HepG2 (cell line): ENCODE results near the gene RSPH1. TPM values are rescaled to one million over a fixed set of nuclear protein-coding genes. Genes with fewer than 3 reads are reported as not detected.

Experiments
- ATAC-seq: fragments of 200-7000 bp; cut with Tn5 transposase; 3 replicates; pipeline ENCODE4 v1.9.1; 2020; ENCODE audit warnings: mild to moderate bottlenecking, moderate library complexity
- BruUV-seq: library from RNA; stranded (reverse); fragments of 400-500 nt; replicated peaks from 2 replicates; lab custom pipeline; 2021; lab: Mats Ljungman, UMichigan
- CTCF ChIA-PET: fragments of 300-600 bp; formaldehyde crosslinking; extraction: SDS; loops from one replicate; lab custom pipeline; 2021; ENCODE audit warnings: low total read pairs, inconsistent platforms, low intra/inter-chr PET ratio; lab: Yijun Ruan, JAX
- POLR2A ChIA-PET: fragments of 350-600 bp; sonication (Branson Sonifier 250); formaldehyde crosslinking; loops from one replicate; lab custom pipeline; 2020; ENCODE audit warnings: antibody characterized with exemption, inconsistent platforms; lab: Yijun Ruan, JAX
- DNase-seq: peaks from one replicate; pipeline ENCODE4 v3.0.0-alpha.2; 2015; ENCODE audit warnings: low spot score
- FAIRE-seq: peaks from 3 replicates; lab custom pipeline; 2011; peaks lifted over from hg19 to GRCh38; lab: Jason Lieb, UNC
- H2AFZ ChIP-seq: one replicate; pipeline ENCODE4 v1.6.1; 2011; ENCODE audit warnings: low read length, inconsistent platforms
- H3K27ac ChIP-seq: fragments of 300-600 bp; 3 replicates; pipeline ENCODE4 v1.8.0; 2011; ENCODE audit warnings: mixed run types, mild to moderate bottlenecking, mixed read lengths, low read length, inconsistent platforms; ENCODE audit not compliant: insufficient read depth; ENCODE audit errors: extremely low read length
- H3K27me3 ChIP-seq, 2 experiments: fragments of 200-600 bp in 1 of 2; 2 replicates in 1 of 2; 3 replicates in 1 of 2; pipeline versions ENCODE4 v1.6.0 to v1.8.0; 2011; ENCODE audit warnings: low read length in 2 of 2, mild to moderate bottlenecking in 2 of 2, moderate library complexity in 2 of 2, inconsistent platforms in 1 of 2; ENCODE audit not compliant: insufficient read depth in 2 of 2, control insufficient read depth in 1 of 2
- H3K36me3 ChIP-seq, 2 experiments: fragments of 200-600 bp in 1 of 2; replicated peaks in 1 of 2; 2 replicates in 1 of 2; 3 replicates in 1 of 2; pipeline versions ENCODE4 v1.5.1 to v1.8.0; 2011; ENCODE audit warnings: low read length in 2 of 2, inconsistent platforms in 1 of 2; ENCODE audit not compliant: insufficient read depth in 2 of 2, control insufficient read depth in 1 of 2
- H3K4me1 ChIP-seq: 2 replicates; pipeline ENCODE4 v1.5.1; 2012; ENCODE audit warnings: low read length, inconsistent platforms; ENCODE audit not compliant: insufficient read depth
- H3K4me2 ChIP-seq: 2 replicates; pipeline ENCODE4 v1.6.0; 2011; ENCODE audit warnings: low read depth, low read length, inconsistent platforms
- H3K4me3 ChIP-seq, 3 experiments: fragments of 200-600 bp in 1 of 3; sonication (generic), shearing (Covaris generic) in 1 of 3; replicated peaks in 1 of 3; 2 replicates each; pipeline ENCODE4 v1.5.1; 2011 to 2016; ENCODE audit warnings: low read length in 3 of 3, inconsistent platforms in 2 of 3, low read depth in 2 of 3, mild to moderate bottlenecking in 2 of 3, control low read depth in 1 of 3, mixed read lengths in 1 of 3; ENCODE audit not compliant: insufficient read depth in 1 of 3
- H3K79me2 ChIP-seq: one replicate; pipeline ENCODE4 v1.6.1; 2011; ENCODE audit warnings: low read length, inconsistent platforms; ENCODE audit not compliant: insufficient read depth
- H3K9ac ChIP-seq: 2 replicates; pipeline ENCODE4 v1.6.0; 2011; ENCODE audit warnings: mild to moderate bottlenecking, low read depth, low read length, inconsistent platforms; ENCODE audit not compliant: insufficient read depth
- H3K9me3 ChIP-seq: 2 replicates; pipeline ENCODE4 v1.5.1; 2012; ENCODE audit warnings: mild to moderate bottlenecking, low read length
- H4K20me1 ChIP-seq: 2 replicates; pipeline ENCODE4 v1.6.0; 2011; ENCODE audit warnings: inconsistent platforms, mild to moderate bottlenecking, low read length, moderate library complexity; ENCODE audit not compliant: insufficient read depth
- GABPB1 ChIP-seq: IDR thresholded peaks from 2 replicates; pipeline ENCODE4 v1.6.1; 2016; ENCODE audit warnings: mild to moderate bottlenecking, missing genetic modification reagents, moderate library complexity, missing compliant biosample characterization
- GATA4 ChIP-seq: sonication (generic); IDR thresholded peaks from 2 replicates; pipeline ENCODE4 v1.6.1; 2016; ENCODE audit warnings: antibody characterized with exemption, low read depth, borderline replicate concordance
- PHF20 ChIP-seq: sonication (generic); formaldehyde crosslinking; IDR thresholded peaks from 2 replicates; pipeline ENCODE4 v1.5.0; 2020; ENCODE audit warnings: mild to moderate bottlenecking, missing genetic modification reagents
- RNF2 ChIP-seq: fragments of 450-650 bp; conservative IDR thresholded peaks from 2 replicates; pipeline ENCODE4 v1.6.1; 2016; ENCODE audit warnings: low read depth
- SMAD1 ChIP-seq: sonication (generic); formaldehyde crosslinking; IDR thresholded peaks from 2 replicates; pipeline ENCODE4 v1.4.0; 2020; ENCODE audit warnings: missing genetic modification reagents, low read depth, mild to moderate bottlenecking, borderline replicate concordance
- THAP8 ChIP-seq: sonication (generic); formaldehyde crosslinking; IDR thresholded peaks from 2 replicates; pipeline ENCODE4 v1.5.1; 2020; ENCODE audit warnings: missing genetic modification reagents, mild to moderate bottlenecking, borderline replicate concordance
- ZBTB26 ChIP-seq: IDR thresholded peaks from 2 replicates; pipeline ENCODE4 v1.6.1; 2016; ENCODE audit warnings: missing compliant biosample characterization, missing genetic modification reagents, borderline replicate concordance
- WGBS: methylation state at CpG from one replicate; pipeline ENCODE4 v1.1.6; 2017; ENCODE audit warnings: low lambda C conversion rate; 5-methylcytosine and 5-hydroxymethylcytosine counted together
- in situ Hi-C: cut with HindIII; loops from 2 replicates; pipeline ENCODE4 v1.10.0; 2017; ENCODE audit warnings: low pct_unique_long_range_greater_than_20kb; ENCODE audit not compliant: extremely low pct_ligation_motif_present
- intact Hi-C: fragments of 100-400 bp; cut with micrococcal nuclease; formaldehyde crosslinking; loops from one replicate; pipeline ENCODE4 v1.10.0; 2022; ENCODE audit not compliant: unreplicated experiment
- polyA plus RNA-seq, 8 experiments: library from polyadenylated mRNA; depleted of rRNA in 3 of 8; stranded (reverse) in 7 of 8; unstranded in 1 of 8; fragments of >200 nt; fragmentation: Illumina TruSeq in 4 of 8; extraction: Trizol in 4 of 8; gene quantifications; 2 replicates each; pipeline versions ENCODE4 v1.2.1 to v1.2.3, GENCODE V29; 2011 to 2016; ENCODE audit warnings: low read depth in 4 of 8, missing spikeins in 1 of 8, mixed read lengths in 1 of 8; ENCODE audit not compliant: insufficient read depth in 1 of 8
- total RNA-seq, 5 experiments: library from RNA; depleted of rRNA; stranded (reverse); fragments of >200 nt; fragmentation: Illumina TruSeq; extraction: Trizol; gene quantifications; 2 replicates each; pipeline ENCODE4 v1.2.3, GENCODE V29; 2016; ENCODE audit warnings: low read depth in 1 of 5
- TF ChIP-seq, protein P1 (sequence below): sonication (generic); formaldehyde crosslinking; IDR thresholded peaks from 2 replicates; pipeline ENCODE4 v1.8.1; 2023; ENCODE audit warnings: missing genetic modification reagents, mild to moderate bottlenecking, borderline replicate concordance

Gene RSPH1
- total and polyA plus RNA-seq, 2 of the 13 experiments (the other 11 are each of a cell fraction or from before 2014, with no cell fraction given): not detected

DNA sequence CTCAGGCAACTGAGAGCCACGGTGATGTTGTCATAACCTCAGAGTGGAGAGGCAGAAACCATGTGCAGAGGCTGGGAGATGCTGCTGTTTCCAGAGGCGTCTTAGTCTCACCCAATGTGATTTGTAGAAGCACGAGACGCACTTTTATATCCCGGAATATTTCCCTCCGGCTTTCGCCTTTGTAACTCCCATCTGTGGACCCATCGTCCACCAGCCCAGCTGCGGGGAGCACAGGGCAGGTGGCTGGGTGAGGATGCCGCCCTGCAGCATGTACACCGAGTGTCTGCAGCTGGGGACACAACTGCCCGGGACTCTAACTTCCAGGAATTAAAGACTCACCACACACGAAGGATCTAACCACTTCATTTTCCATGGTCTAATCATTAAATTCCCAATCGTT is 48.8 kb downstream of the RSPH1 start:
- H3K27ac ChIP-seq: no peak overlapping the region
- H3K4me1 ChIP-seq: peaks cover 4% of the 10 kb centered on the region; the same call in 1 of the 2 replicates
- WGBS: 33% methylated on average over 12 of the region's 14 CpGs
- no peak for TF ChIP-seq SMAD1 (CRISPR knock-in tag)
- no peak for TF ChIP-seq PHF20 (CRISPR knock-in tag)
- TF ChIP-seq, protein P1, sequence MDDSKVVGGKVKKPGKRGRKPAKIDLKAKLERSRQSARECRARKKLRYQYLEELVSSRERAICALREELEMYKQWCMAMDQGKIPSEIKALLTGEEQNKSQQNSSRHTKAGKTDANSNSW (CRISPR knock-in tag): no peak
- TF ChIP-seq GATA4: no peak
- no peak for TF ChIP-seq RNF2
- no peak for TF ChIP-seq THAP8
- TF ChIP-seq ZBTB26 (CRISPR knock-in tag): no peak
- TF ChIP-seq GABPB1 (CRISPR knock-in tag): no peak
- H3K9me3 ChIP-seq: no peaks in the 10 kb centered on the region
- H3K4me2 ChIP-seq: no peak overlapping the region
- no peaks in the 10 kb centered on the region for H4K20me1 ChIP-seq
- DNase-seq: no peak
- no peak overlapping the region for H3K9ac ChIP-seq
- BruUV-seq: no TSS peak
- POLR2A ChIA-PET: no interaction called here
- no peak for ATAC-seq
- FAIRE-seq: no peak
- CTCF ChIA-PET: interaction anchor here (0.8 kb wide), 1 partner anchor 138 kb away, joined by 3 read pairs; no protein-coding TSS in a partner anchor
- intact Hi-C loops: no loop called here
- in situ Hi-C loops: loop anchor here (5.0 to 10.0 kb wide), 3 partner anchors 65 to 292 kb away; no protein-coding TSS in a partner anchor
- peaks cover 0 to 4% of the 10 kb centered on the region in 2 experiments; a peak in 1 of 5 replicates for H3K27me3 ChIP-seq
- no peaks in the 10 kb centered on the region for H3K79me2 ChIP-seq
- H3K4me3 ChIP-seq: no peak overlapping the region
- no peaks in the 10 kb centered on the region for H3K36me3 ChIP-seq
- no peak overlapping the region for H2AFZ ChIP-seq
